Glutamatergic neuron (in vitro differentiated cells): ENCODE data around the gene TMBIM1. TPM values are rescaled to one million over a fixed set of nuclear protein-coding genes. Genes with fewer than 3 reads are reported as not detected.

Source experiments
- DNase-seq: peaks from one replicate; pipeline ENCODE4 v3.0.0; 2022
- H3K27ac Mint-ChIP-seq: one replicate; pipeline ENCODE4 v1.8.0; 2020; ENCODE audit warnings: mild to moderate bottlenecking, mixed read lengths, inconsistent platforms; ENCODE audit not compliant: unreplicated experiment
- H3K27me3 Mint-ChIP-seq: one replicate; pipeline ENCODE4 v1.8.0; 2020; ENCODE audit warnings: mild to moderate bottlenecking, moderate library complexity, mixed read lengths, inconsistent platforms; ENCODE audit not compliant: unreplicated experiment
- H3K36me3 Mint-ChIP-seq: one replicate; pipeline ENCODE4 v1.8.0; 2020; ENCODE audit warnings: mild to moderate bottlenecking, mixed read lengths, inconsistent platforms; ENCODE audit not compliant: unreplicated experiment
- H3K4me1 Mint-ChIP-seq: one replicate; pipeline ENCODE4 v1.8.0; 2020; ENCODE audit warnings: mild to moderate bottlenecking, low read depth, mixed read lengths, inconsistent platforms; ENCODE audit not compliant: unreplicated experiment
- H3K4me3 Mint-ChIP-seq: one replicate; pipeline ENCODE4 v1.8.0; 2020; ENCODE audit warnings: mild to moderate bottlenecking, mixed read lengths, inconsistent platforms; ENCODE audit not compliant: unreplicated experiment
- H3K9me3 Mint-ChIP-seq: one replicate; pipeline ENCODE4 v1.8.0; 2020; ENCODE audit warnings: mild to moderate bottlenecking, moderate library complexity, mixed read lengths, inconsistent platforms; ENCODE audit not compliant: unreplicated experiment
- CTCF ChIP-seq: fragments of 200-600 bp; sonication (generic); IDR thresholded peaks from one replicate; pipeline ENCODE4 v1.5.0; 2021; ENCODE audit not compliant: partially characterized antibody, unreplicated experiment
- total RNA-seq: library from RNA; stranded (reverse); fragmentation: NEBNext Ultra II Directional; extraction: Animal tissue kit (Norgen Biotek cat#: 25700); gene quantifications from one replicate; pipeline ENCODE4 v1.2.1, GENCODE V29; 2021; ENCODE audit not compliant: unreplicated experiment

Gene TMBIM1
- total RNA-seq, 1 donor from 2014 or later = 1.8 TPM

DNA sequence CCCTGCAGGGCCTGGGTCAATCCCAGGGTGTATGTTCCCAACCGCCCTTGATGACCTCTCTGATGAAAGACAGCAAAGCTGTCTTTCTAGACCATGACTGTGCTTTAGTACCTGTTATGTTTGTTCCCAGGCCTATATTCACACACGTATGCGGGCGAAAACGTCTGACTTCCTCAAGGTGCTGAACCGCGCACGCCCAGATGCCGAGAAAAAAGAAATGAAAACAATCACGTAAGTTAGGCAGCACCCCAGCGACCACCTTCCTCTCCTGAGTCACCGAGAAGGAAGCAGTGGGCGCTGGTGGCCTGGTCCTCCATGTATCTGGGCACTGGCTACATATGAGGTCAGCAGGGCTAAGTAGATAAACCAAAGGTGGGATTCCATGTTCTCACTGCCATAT, 42.6 kb downstream of the TMBIM1 start:
- Mint-ChIP-seq H3K4me3 (no peak overlapping the region), H3K27ac (no peak overlapping the region), H3K4me1 (no peaks in the 10 kb centered on the region), H3K27me3 (no peaks in the 10 kb centered on the region), H3K9me3 (no peaks in the 10 kb centered on the region), H3K36me3 (no peaks in the 10 kb centered on the region)
- no peak for TF ChIP-seq CTCF
- DNase-seq = no peak

- H3K36me3 Mint-ChIP-seq = no peaks in the 10 kb centered on the region
Measured at GRCh38 chr2:218245214-218245613, 47.1 kb downstream of the TMBIM1 start.

DNA sequence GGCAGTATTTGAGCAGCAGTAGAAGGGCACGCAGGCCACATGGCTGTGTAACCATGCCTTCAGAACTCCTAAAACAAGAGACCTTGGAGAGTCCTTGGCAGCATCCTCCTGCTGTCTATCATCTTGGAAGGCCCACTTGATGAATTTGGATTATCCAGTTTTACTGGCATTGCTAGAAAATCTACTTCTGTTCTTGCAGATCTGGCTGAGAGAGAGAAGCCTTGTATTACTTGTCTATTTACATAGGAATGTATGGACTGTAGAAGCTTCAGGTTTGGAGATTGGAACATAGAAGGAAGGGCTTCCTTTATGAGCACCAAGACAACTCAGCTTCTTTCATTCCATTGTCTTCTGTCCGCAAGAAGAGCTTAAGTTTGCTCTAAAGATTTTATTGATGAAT, 47.6 kb downstream of the TMBIM1 start:
- H3K36me3 Mint-ChIP-seq = no peaks in the 10 kb centered on the region
- no peaks in the 10 kb centered on the region for H3K9me3 Mint-ChIP-seq
- no peaks in the 10 kb centered on the region for H3K27me3 Mint-ChIP-seq

More at GRCh38 chr2:218245214-218245613, 47.1 kb downstream of the TMBIM1 start:
- H3K27me3 Mint-ChIP-seq = no peaks in the 10 kb centered on the region
- no peak overlapping the region for H3K27ac Mint-ChIP-seq
- H3K9me3 Mint-ChIP-seq = no peaks in the 10 kb centered on the region
- no peak for DNase-seq
- no peak overlapping the region for H3K4me3 Mint-ChIP-seq
- no peak for TF ChIP-seq CTCF
- H3K4me1 Mint-ChIP-seq = no peaks in the 10 kb centered on the region

GRCh38 chr2:218244204-218244603, 48.1 kb downstream of the TMBIM1 start:
- no peak for TF ChIP-seq CTCF
- H3K36me3 Mint-ChIP-seq = peaks cover 2% of the 10 kb centered on the region

More for the DNA sequence above, 47.6 kb downstream of the TMBIM1 start:
- TF ChIP-seq CTCF = no peak
- no peak for DNase-seq
- peak overlapping the region; percentile 22 for H3K27ac Mint-ChIP-seq
- H3K4me1 Mint-ChIP-seq = no peaks in the 10 kb centered on the region
- no peak overlapping the region for H3K4me3 Mint-ChIP-seq

GRCh38 chr2:218238887-218239286, 53.4 kb downstream of the TMBIM1 start:
- Mint-ChIP-seq H3K36me3 (peaks cover 4% of the 10 kb centered on the region), H3K4me3 (no peak overlapping the region), H3K27ac (no peak overlapping the region), H3K27me3 (no peaks in the 10 kb centered on the region), H3K9me3 (no peaks in the 10 kb centered on the region), H3K4me1 (no peaks in the 10 kb centered on the region)
- no peak for TF ChIP-seq CTCF
- no peak for DNase-seq

More at GRCh38 chr2:218244204-218244603, 48.1 kb downstream of the TMBIM1 start:
- Mint-ChIP-seq H3K4me1 (no peaks in the 10 kb centered on the region), H3K4me3 (no peak overlapping the region), H3K27ac (no peak overlapping the region), H3K27me3 (no peaks in the 10 kb centered on the region), H3K9me3 (no peaks in the 10 kb centered on the region)
- DNase-seq = no peak
